Progenitor cell of endocrine pancreas (in vitro differentiated cells): Measurements from ENCODE around the gene ANKRD31. TPM values are rescaled to one million over a fixed set of nuclear protein-coding genes. Genes with fewer than 3 reads are reported as not detected.
"Not testable (repeated sequence)": the region's sequence is repeated elsewhere in the genome, so short reads cannot be mapped to it uniquely, and the experiment has no call there.

Experiments used
- DNase-seq: peaks from one replicate; pipeline ENCODE4 v3.0.0; 2021; ENCODE audit warnings: low spot score; ENCODE audit not compliant: unreplicated experiment
- H3K27ac Mint-ChIP-seq: 2 replicates; pipeline ENCODE4 v1.8.0; 2021; ENCODE audit warnings: mild to moderate bottlenecking, moderate library complexity, mixed read lengths
- H3K27me3 Mint-ChIP-seq: 2 replicates; pipeline ENCODE4 v1.8.0; 2021; ENCODE audit warnings: mixed read lengths
- H3K36me3 Mint-ChIP-seq: 2 replicates; pipeline ENCODE4 v1.8.0; 2022; ENCODE audit warnings: mixed read lengths; ENCODE audit not compliant: insufficient read depth
- H3K4me1 Mint-ChIP-seq: 2 replicates; pipeline ENCODE4 v1.8.0; 2021; ENCODE audit warnings: low read depth, mixed read lengths
- H3K4me3 Mint-ChIP-seq: 2 replicates; pipeline ENCODE4 v1.8.0; 2021; ENCODE audit warnings: low read depth, mild to moderate bottlenecking, moderate library complexity, mixed read lengths
- H3K9me3 Mint-ChIP-seq: 2 replicates; pipeline ENCODE4 v1.8.0; 2021; ENCODE audit warnings: low read depth, mixed read lengths
- total RNA-seq: library from RNA; stranded (reverse); gene quantifications from 2 replicates; pipeline ENCODE4 v1.2.1, GENCODE V29; 2021
- TF ChIP-seq, protein P1 (sequence below): fragments of 200-600 bp; sonication (generic); IDR thresholded peaks from one replicate; pipeline ENCODE4 v1.5.0; 2021; ENCODE audit warnings: antibody characterized with exemption, mild to moderate bottlenecking; ENCODE audit not compliant: unreplicated experiment

Gene ANKRD31
- total RNA-seq, 1 donor from 2014 or later = 0.55 TPM

DNA sequence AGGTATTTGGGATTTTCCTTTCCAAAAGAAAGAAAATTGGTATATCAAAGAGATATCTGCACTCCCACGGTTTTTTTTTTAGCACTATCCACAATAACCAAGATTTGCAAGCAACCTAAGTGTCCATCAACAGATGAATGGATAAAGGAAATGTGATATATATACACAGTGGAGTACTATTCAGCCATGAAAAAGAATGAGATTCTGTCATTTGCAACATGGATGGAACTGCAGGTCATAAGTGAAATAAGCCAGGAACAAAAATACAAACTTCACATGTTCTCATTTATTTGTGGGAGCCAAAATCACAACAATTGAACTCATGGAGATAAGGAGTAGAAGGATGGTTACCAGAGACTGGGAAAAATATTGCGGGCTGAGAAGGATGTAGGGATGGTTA is 9.8 kb downstream of the ANKRD31 start:
- H3K9me3 Mint-ChIP-seq = peaks cover 3% of the 10 kb centered on the region
- no peak for DNase-seq
- no peaks in the 10 kb centered on the region for H3K4me1 Mint-ChIP-seq
- TF ChIP-seq, protein P1, sequence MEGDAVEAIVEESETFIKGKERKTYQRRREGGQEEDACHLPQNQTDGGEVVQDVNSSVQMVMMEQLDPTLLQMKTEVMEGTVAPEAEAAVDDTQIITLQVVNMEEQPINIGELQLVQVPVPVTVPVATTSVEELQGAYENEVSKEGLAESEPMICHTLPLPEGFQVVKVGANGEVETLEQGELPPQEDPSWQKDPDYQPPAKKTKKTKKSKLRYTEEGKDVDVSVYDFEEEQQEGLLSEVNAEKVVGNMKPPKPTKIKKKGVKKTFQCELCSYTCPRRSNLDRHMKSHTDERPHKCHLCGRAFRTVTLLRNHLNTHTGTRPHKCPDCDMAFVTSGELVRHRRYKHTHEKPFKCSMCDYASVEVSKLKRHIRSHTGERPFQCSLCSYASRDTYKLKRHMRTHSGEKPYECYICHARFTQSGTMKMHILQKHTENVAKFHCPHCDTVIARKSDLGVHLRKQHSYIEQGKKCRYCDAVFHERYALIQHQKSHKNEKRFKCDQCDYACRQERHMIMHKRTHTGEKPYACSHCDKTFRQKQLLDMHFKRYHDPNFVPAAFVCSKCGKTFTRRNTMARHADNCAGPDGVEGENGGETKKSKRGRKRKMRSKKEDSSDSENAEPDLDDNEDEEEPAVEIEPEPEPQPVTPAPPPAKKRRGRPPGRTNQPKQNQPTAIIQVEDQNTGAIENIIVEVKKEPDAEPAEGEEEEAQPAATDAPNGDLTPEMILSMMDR = no peak
- no peaks in the 10 kb centered on the region for H3K27me3 Mint-ChIP-seq
- no peaks in the 10 kb centered on the region for H3K36me3 Mint-ChIP-seq
- H3K27ac Mint-ChIP-seq = no peak overlapping the region
- no peak overlapping the region for H3K4me3 Mint-ChIP-seq

DNA sequence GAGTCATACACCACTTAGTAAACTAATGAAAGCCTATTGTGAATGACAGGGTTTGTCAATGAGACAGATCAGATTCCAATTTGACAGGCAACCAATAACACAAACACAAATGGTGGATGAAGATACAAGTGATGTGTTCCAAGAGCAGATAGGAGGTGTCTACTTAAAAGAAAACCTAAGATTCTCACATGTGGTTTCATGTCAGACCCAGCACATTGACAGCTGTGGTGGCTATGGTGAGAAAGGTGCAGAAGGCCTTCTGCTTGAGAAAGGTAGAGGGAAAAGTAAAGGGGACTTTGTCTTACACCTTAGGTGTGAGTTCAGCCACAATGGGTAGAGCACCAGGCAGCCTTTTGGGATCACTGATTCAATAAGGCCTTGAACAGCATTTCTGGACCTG is 11.2 kb downstream of the ANKRD31 start:
- Mint-ChIP-seq H3K4me1 (no peaks in the 10 kb centered on the region), H3K27me3 (no peaks in the 10 kb centered on the region), H3K27ac (no peak overlapping the region), H3K4me3 (no peak overlapping the region), H3K36me3 (peaks cover 5% of the 10 kb centered on the region), H3K9me3 (peaks cover 3% of the 10 kb centered on the region)
- TF ChIP-seq, protein P1 = no peak
- no peak for DNase-seq

DNA sequence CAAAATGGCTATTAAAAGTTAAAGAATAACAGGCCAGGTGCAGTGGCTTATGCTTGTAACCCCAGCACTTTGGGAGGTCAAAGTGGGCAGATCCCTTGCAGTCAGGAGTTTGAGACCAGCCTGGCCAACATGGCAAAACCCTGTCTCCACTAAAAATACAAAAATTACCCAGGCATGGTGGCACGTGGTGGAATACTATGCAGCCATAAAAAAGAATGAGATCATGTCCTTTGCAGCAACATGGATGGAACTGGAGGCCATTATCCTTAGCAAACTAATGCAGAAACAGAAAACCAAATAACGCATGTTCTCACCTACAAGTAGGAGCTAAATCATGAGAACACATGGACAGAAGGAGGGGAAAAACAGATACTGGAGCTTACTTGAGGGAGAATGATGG is 15.9 kb downstream of the ANKRD31 start:
- not testable (repeated sequence) for DNase-seq, H3K27me3 Mint-ChIP-seq, H3K4me3 Mint-ChIP-seq, H3K27ac Mint-ChIP-seq, H3K4me1 Mint-ChIP-seq
- H3K9me3 Mint-ChIP-seq = peaks cover 30% of the 10 kb centered on the region
- peaks cover 20% of the 10 kb centered on the region for H3K36me3 Mint-ChIP-seq

DNA sequence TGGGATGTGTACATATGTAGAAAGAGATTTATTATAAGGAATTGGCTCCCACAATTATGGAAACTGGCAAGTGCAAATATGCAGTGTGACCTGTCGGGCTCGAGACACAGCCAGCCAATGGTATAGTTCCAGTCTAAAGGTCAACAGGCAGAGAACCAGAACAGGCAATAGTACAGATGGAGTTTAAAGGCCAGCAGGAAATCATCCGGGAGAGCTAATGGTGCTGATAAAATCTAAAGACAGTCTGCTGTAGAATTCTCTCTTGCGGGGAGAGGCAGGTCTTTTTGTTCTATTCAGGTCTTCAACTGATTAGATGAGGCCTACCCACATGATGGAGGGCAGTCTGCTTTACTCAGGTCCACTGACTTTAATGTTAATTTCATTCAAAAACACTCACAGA is 21.8 kb downstream of the ANKRD31 start:
- TF ChIP-seq, protein P1 = no peak
- H3K4me1 Mint-ChIP-seq = peaks cover 9% of the 10 kb centered on the region
- no peak overlapping the region for H3K27ac Mint-ChIP-seq
- no peak for DNase-seq
- no peak overlapping the region for H3K4me3 Mint-ChIP-seq
- H3K9me3 Mint-ChIP-seq = peaks cover 26% of the 10 kb centered on the region
- H3K27me3 Mint-ChIP-seq = no peaks in the 10 kb centered on the region
- peaks cover 14% of the 10 kb centered on the region for H3K36me3 Mint-ChIP-seq

DNA sequence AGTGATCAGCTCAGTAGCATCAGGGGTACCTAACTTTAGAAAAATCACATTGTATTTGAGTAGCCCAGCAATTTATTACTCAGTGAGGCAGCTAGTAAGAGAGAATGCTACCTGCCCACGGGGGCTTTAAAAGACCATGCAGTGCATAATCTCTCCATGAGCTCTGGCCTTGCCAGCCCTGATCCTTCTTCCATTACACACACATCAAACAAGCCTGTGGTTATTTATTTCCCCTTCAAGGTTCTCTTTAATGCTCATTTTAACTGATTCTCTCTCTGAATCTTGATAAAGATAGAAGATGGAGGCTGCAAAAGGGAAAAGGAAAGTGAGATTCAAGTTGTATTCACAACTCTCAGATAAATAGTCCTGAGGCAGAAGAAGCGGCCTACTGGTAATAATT is 22.3 kb downstream of the ANKRD31 start:
- TF ChIP-seq, protein P1 = no peak
- Mint-ChIP-seq H3K4me1 (peaks cover 9% of the 10 kb centered on the region), H3K36me3 (peaks cover 14% of the 10 kb centered on the region), H3K9me3 (peaks cover 24% of the 10 kb centered on the region), H3K27me3 (no peaks in the 10 kb centered on the region), H3K27ac (no peak overlapping the region), H3K4me3 (no peak overlapping the region)
- DNase-seq = no peak

DNA sequence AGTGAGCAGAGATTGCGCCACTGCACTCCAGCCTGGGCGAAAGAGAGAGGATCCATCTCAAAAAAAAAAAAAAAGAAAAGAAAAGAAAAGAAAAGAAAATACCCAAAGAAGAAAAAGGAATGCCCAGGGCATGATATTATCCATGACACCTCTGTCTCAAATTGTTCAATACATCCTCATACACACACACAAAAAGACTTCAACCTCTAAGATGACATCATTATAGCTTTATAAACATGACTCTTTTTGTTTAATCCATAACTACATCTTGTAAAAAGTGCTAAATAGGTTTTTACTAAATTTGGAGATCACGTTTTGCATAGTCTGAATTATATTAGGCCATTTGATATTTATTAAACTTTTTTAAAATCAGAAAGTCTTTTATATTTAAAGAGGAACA is 33.1 kb downstream of the ANKRD31 start:
- DNase-seq = no peak
- Mint-ChIP-seq H3K9me3 (no peaks in the 10 kb centered on the region), H3K27ac (no peak overlapping the region), H3K4me3 (no peak overlapping the region), H3K36me3 (no peaks in the 10 kb centered on the region), H3K4me1 (peaks cover 2% of the 10 kb centered on the region), H3K27me3 (no peaks in the 10 kb centered on the region)
- TF ChIP-seq, protein P1 = no peak
